HG03064 (cell line): Measurements from ENCODE around the gene PUM1.
"Not testable (repeated sequence)": the region's sequence is repeated elsewhere in the genome, so short reads cannot be mapped to it uniquely, and the experiment has no call there.

Experiments
- ATAC-seq: cut with Tn5 transposase; IDR thresholded peaks from one replicate; pipeline ENCODE4 v1.9.1; 2021; ENCODE audit warnings: low read depth; ENCODE audit not compliant: unreplicated experiment

The PUM1 gene

GRCh38 chr1:30998887-30999286 lies 66.6 kb downstream of the PUM1 start:
- no peak for ATAC-seq

DNA sequence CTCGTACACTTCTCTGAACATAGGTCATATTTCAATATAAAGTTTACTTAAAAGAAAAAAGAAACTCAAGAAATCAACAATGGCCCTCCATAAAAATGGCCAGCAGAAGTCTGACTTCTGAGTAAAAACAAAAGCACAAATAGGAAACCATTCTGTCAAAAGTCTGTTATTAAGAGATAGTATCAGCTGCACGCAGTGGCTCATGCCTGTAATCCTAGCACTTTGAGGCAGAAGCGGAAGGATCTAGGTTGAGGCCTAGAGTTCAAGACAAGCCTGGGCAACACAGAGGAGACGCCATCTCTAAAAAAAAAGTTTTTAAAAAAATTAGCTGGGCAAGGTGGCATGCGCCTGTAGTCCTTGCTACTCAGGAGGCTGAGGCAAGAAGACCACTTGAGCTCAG lies 67.3 kb downstream of the PUM1 start:
- ATAC-seq: no peak

DNA sequence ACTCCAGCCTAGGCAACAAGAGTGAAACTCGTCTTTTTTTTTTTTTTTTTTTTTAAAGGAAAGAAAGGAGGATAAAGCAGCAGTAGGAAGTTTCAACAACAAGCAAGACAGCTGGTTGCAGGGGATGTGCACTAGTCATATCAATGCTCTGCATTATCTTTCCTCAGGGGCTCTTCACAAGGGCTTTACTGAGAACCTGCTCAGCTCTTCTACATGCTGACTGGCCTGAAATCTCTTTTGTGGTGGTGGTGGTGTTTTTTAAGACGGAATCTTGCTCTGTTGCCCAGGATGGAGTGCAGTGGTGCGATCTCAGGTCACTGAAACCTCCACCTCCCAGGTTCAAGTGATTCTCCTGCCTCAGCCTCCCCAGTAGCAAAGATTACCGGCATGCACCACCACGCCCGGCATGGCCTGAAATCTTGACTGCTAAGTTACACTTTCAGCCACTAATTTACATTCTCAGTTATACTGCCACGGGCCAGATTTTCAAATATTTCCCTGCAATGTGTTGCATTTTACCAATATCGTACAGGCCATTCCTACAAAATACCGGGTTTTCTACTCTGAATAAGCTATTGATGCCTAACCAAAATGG lies 68.0 kb downstream of the PUM1 start:
- ATAC-seq: no peak

DNA sequence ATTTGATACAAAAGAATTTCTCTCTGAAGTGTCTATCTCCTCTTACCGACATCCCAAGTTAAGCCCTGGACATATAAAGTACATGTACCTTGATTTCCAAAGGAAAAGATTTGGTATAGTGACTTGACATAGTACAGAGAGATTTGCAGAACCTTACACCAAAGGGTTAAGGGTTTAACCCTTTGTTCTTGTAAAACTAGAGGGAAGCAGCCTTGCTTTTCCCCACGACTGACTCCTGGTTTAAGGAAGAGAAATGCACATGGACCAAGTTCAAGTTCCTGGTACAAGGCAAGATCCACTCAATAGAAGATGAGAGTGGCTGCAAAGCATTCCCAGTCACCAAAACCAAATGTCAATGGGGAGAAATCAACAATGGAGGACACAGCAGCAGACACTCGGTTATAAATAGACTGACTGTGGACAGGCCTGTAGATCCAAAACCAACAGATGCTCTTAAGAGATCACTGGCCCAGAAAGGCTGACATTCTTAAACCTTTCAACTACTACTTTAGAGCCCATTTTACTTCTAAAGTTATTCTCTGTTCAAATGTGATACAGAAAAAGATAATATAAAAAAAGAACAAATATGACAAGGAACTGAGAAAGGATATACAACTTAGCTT lies 69.4 kb downstream of the PUM1 start:
- ATAC-seq: no peak

- ATAC-seq: no peak
These were observed 73.5 kb downstream of the PUM1 start for GRCh38 chr1:30991862-30992606.

GRCh38 chr1:30990591-30990990 lies 74.9 kb downstream of the PUM1 start:
- no peak for ATAC-seq

DNA sequence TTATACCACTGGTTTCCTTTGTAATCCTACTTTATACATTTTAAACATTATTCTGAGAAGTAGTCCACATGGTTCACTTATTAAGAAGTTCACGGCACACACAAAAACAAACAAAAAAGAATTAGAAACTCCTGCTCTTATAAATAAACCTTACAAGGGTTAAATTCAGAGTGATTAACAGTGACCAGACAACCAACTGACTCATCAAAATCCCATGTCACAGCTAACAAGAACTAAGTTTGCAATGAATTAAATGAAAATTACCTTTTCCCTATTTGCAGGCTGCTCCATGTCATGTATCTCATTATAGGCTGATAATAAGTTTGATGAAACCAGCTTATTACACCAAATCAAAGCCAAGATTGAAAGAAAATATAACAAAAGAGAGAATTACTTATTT lies 77.5 kb downstream of the PUM1 start:
- ATAC-seq: no peak

- ATAC-seq: no peak
These were observed 78.8 kb downstream of the PUM1 start for GRCh38 chr1:30986755-30987154.

DNA sequence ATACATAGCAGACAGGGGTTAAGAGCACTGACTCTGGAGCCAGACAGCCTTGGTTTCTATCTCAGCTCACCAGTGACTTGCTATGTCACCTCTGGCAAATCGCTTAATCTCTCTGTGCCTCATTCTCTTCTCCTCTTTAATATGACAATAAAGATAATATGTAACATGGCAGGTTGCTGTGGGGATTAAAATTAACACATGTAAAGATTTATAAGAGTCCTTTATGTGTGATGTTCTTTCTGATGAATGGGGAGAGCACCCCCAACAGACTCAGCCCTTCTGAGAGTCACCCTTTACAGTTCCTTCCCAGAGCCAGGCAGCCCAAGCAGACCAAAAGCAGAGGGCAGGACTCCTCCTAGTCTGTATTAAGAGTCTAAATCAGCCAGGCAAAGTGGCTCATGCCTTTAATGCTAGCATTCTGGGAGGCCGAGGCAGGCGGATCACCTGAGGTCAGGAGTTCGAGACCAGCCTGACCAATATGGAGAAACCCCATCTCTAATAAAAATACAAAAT lies 80.5 kb downstream of the PUM1 start:
- ATAC-seq: no peak

GRCh38 chr1:30984165-30984889 lies 81.2 kb downstream of the PUM1 start:
- no peak for ATAC-seq

- ATAC-seq: no peak
These were observed 82.6 kb downstream of the PUM1 start for GRCh38 chr1:30982937-30983336.

- no peak for ATAC-seq
These were observed 83.1 kb downstream of the PUM1 start for GRCh38 chr1:30982431-30982830.

DNA sequence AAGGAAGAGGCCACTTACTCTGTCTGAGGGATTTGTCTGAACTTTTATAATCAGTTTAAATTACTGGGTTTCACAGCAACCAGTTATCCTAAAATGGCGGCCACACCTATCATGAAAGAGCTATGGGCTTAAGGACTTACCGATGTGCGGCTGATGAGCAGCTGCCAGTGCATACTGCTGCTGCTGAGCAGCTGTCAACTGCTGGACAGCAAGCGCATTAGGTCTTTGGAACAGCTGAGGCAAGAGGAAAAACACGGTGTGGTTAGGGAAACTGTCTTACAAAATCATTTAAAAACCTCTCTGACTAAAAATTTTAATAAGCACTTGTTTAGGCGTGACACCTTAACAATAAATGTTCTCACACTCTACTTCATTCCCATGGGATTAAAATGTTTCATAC lies 84.3 kb downstream of the PUM1 start:
- no peak for ATAC-seq

DNA sequence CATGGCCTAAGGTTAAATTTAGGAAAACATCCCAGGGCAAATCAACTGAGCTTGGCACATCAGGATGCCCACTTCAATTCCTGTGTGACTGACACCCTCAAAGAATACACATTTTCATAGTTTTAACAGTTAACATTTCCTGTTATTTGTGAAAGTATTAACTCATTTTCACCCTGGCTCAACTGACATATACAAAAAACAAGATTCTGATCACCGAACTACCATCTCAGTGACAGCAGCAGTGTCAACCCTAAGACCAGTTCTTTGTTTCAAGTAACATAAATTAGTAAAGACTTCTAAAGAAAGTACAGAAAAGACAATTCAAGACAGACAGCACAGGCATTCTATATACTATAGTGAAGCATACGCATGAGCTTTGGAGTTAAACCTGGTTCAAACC lies 88.0 kb downstream of the PUM1 start:
- no peak for ATAC-seq

- ATAC-seq: no peak
These were observed 88.4 kb downstream of the PUM1 start for GRCh38 chr1:30977105-30977504.

GRCh38 chr1:30976143-30976542 lies 89.4 kb downstream of the PUM1 start:
- no peak for ATAC-seq

- no peak for ATAC-seq
These were observed 90.3 kb downstream of the PUM1 start for GRCh38 chr1:30975217-30975616.

GRCh38 chr1:30974536-30974935 lies 91.0 kb downstream of the PUM1 start:
- ATAC-seq: no peak

DNA sequence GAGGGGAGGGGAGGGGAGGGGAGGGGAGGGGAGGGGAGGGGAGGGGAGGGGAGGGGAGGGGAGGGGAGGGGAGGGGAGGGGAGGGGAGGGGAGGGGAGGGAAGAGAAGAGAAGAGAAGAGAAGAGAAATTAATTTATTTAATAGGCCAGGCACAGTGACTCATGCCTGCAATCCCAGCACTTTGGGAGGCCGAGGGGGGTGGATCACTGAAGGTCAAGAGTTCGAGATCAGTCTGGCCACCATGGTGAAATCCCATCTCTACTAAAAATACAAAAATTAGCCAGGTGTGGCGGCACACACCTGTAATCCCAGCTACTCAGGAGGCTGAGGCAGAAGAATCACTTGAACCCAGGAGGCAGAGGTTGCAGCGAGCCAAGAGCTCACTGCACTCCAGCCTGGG lies 93.2 kb downstream of the PUM1 start:
- not testable (repeated sequence) for ATAC-seq

- no peak for ATAC-seq
These were observed 94.0 kb downstream of the PUM1 start for GRCh38 chr1:30971496-30971895.

DNA sequence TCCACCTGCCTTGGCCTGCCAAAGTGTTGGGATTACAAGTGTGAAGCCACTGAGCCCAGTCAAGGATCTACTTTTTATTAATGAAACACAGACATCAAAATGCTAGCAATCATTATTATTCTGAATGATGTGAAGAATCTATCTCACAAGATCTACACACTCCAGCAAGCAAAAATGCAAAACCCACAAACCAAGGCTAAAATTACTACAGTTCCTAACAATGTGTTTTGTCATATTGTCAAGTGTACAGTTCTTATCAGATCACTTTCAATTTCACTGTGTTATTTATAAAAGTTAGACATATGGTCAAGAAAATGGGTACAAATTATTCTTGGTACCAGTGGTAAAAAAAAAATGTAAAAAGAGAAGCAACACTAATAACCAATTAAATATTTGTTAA lies 95.6 kb downstream of the PUM1 start:
- no peak for ATAC-seq
